AG04450 (cell line): ENCODE results near the gene USP10. TPM values are rescaled to one million over a fixed set of nuclear protein-coding genes. Genes with fewer than 3 reads are reported as not detected.

Experiments
- CTCF ChIA-PET: fragments of 300-600, 350-600 bp; formaldehyde crosslinking; extraction: SDS; loops from one replicate; lab custom pipeline; 2022; ENCODE audit warnings: antibody characterized with exemption, inconsistent platforms; lab: Charles Lee
- POLR2A ChIA-PET: fragments of 350-600 bp; formaldehyde crosslinking; extraction: SDS; loops from one replicate; lab custom pipeline; 2021; ENCODE audit warnings: antibody characterized with exemption, inconsistent platforms; lab: Yijun Ruan, JAX
- DNase-seq: peaks from one replicate; pipeline ENCODE4 v3.0.0-alpha.2; 2011; ENCODE audit warnings: low read depth, low spot score
- H3K27ac ChIP-seq: one replicate; pipeline ENCODE4 v1.5.1; 2012; ENCODE audit warnings: low read depth, low read length, control low read depth
- H3K27me3 ChIP-seq: one replicate; pipeline ENCODE4 v1.6.0; 2012; ENCODE audit warnings: low read length; ENCODE audit not compliant: control insufficient read depth, insufficient read depth
- H3K4me3 ChIP-seq: 2 replicates; pipeline ENCODE4 v1.5.1; 2011; ENCODE audit warnings: mild to moderate bottlenecking, low read depth, low read length, control low read depth
- H3K9me3 ChIP-seq: 2 replicates; pipeline ENCODE4 v1.5.1; 2012; ENCODE audit warnings: low read length; ENCODE audit not compliant: control insufficient read depth, insufficient read depth
- polyA plus RNA-seq: library from polyadenylated mRNA; depleted of rRNA; stranded (reverse); fragments of >200 nt; gene quantifications from 2 replicates; pipeline ENCODE4 v1.2.3, GENCODE V29; 2011
- TF ChIP-seq, protein P1 (sequence below): IDR thresholded peaks from 2 replicates; pipeline ENCODE4 v1.5.1; 2011; ENCODE audit warnings: low read depth, low read length, control low read depth, inconsistent platforms

USP10 gene
- polyA plus RNA-seq, 1 experiment: 54.9 TPM

DNA sequence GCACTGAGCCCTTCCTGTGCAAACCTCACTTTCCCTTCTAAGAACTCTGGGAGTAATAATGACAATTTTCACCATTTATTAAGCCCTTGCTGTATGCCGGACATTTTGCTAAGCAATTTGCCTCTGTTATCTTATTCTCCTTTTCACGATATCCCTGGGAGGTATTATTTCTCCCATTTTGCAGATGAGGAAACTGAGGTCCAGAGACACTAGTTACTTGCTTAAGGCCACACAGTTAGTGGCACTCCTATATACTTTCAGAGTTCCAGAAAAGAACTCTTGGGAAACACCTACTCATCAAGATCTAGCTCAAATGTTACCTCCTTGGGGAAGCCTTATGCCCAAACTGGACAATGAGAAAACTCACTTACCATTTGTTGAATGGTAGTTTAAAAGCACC, 4.8 kb upstream of the USP10 start:
- ChIA-PET POLR2A (no interaction called here), CTCF (interaction anchor here (4.2 kb wide), 1 partner anchor 23 kb away, joined by 20 read pairs; no protein-coding TSS in a partner anchor)
- DNase-seq: no peak
- no peak overlapping the region for H3K27ac ChIP-seq
- no peaks in the 10 kb centered on the region for H3K27me3 ChIP-seq
- TF ChIP-seq, protein P1, sequence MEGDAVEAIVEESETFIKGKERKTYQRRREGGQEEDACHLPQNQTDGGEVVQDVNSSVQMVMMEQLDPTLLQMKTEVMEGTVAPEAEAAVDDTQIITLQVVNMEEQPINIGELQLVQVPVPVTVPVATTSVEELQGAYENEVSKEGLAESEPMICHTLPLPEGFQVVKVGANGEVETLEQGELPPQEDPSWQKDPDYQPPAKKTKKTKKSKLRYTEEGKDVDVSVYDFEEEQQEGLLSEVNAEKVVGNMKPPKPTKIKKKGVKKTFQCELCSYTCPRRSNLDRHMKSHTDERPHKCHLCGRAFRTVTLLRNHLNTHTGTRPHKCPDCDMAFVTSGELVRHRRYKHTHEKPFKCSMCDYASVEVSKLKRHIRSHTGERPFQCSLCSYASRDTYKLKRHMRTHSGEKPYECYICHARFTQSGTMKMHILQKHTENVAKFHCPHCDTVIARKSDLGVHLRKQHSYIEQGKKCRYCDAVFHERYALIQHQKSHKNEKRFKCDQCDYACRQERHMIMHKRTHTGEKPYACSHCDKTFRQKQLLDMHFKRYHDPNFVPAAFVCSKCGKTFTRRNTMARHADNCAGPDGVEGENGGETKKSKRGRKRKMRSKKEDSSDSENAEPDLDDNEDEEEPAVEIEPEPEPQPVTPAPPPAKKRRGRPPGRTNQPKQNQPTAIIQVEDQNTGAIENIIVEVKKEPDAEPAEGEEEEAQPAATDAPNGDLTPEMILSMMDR: no peak
- no peaks in the 10 kb centered on the region; the same call in 1 of the 2 replicates for H3K9me3 ChIP-seq
- H3K4me3 ChIP-seq: no peak overlapping the region

DNA sequence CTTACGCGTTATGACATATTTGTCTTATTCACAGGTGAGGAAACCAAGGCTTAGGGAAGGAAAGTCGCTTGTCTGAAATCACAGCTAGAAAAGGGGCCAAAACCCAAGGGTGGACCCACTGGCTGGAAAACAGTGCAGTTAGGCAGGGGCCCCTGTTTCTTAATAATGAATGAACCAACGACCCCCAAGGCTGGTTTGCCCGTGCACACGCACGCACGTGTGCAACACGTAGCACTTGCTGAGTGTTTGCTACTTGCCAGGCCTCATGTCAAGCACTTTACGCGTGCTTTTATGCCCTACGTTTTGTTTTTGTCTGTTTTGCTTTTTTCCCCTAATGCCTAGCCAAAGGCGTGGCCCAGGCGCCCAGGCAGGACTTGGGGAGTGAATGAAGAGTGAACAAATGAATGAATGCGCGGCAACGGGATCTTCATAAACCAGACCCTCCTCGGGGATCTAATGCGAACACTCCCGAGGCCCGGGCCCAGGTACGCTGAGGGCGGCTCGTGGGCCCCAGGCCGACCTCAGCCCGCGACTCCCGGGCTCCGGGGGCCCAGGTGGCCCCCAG, 571 bp upstream of the USP10 start:
- H3K27ac ChIP-seq: no peak overlapping the region
- H3K4me3 ChIP-seq: peak overlapping the region; percentile 72
- H3K27me3 ChIP-seq: no peaks in the 10 kb centered on the region
- DNase-seq: no peak
- CTCF ChIA-PET: no interaction called here
- TF ChIP-seq, protein P1: no peak
- POLR2A ChIA-PET: no interaction called here
- no peaks in the 10 kb centered on the region for H3K9me3 ChIP-seq

DNA sequence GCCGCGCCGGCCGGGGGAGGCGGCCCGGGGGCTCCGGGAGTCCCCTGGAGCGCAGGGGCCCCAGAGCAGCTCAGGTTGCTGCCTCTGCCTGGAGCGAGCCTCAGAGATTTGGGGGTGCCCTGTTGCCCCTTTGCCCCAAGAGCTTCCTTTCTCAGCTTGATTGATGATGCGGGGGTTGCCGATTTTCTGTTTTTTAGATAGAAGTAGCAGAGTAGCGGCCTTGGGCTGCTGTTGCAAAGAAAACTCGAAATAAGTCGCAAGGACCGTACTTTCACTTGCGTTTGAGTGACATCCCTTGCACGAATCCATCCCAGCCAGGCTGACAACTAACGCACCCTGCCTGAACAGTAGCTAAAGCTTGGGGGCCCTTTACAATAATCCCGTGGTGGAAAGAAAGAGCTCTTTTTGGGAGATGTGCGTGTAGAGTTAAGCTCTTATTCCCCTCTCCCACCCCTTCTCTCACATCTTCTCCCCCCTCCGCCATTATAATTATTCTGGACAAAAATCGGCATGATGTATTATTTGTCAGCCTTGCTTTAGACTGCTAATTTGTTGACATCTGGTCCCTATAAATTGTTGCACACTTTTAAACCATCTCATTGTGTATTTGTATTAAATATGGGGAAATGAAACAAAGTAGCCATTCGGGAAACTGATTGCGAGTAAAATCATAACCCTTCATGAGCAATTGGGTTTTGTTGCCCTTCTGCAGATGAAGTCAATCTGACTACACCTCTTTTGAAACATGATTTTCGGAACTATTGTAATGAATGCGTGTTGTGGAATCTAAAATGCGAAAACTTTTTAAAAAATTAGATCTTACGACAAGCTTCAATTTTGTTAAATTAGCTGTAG, 873 bp downstream of the USP10 start:
- TF ChIP-seq, protein P1: no peak
- no peak for DNase-seq
- CTCF ChIA-PET: interaction anchor here (0.6 to 2.0 kb wide), 9 partner anchors 12 to 217 kb away, joined by 3 to 23 read pairs (median 3); no protein-coding TSS in a partner anchor
- Histone ChIP-seq H3K27me3 (no peaks in the 10 kb centered on the region), H3K4me3 (peak overlapping the region; percentile 84), H3K9me3 (no peaks in the 10 kb centered on the region), H3K27ac (no peak overlapping the region)
- POLR2A ChIA-PET: interaction anchor here (1.4 kb wide), 1 partner anchor 11 kb away, joined by 4 read pairs; no protein-coding TSS in a partner anchor

DNA sequence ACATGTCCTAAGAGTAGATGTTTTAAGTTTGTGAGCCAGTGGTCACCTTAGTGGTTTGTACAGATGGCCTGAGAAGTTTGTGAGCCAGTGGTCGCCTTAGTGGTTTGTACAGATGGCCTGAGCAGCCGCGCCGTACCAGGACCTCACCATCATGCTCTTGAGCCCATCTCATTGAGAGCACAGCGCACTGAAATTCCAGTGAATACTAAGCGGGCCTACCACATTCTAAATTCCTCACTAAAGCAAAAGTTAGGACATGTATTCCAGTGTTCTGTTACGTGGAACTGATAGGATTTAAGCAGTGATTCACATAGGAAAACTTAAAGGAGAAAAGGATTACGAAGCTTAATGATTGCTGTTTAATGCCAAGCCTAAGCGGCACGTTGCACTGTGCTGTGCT, 3.9 kb downstream of the USP10 start:
- ChIA-PET POLR2A (no interaction called here), CTCF (interaction anchor here (0.9 to 2.0 kb wide), 4 partner anchors 21 to 81 kb away, joined by 3 to 14 read pairs (median 4); no protein-coding TSS in a partner anchor)
- H3K27me3 ChIP-seq: no peaks in the 10 kb centered on the region
- no peak overlapping the region for H3K4me3 ChIP-seq
- TF ChIP-seq, protein P1: no peak
- H3K9me3 ChIP-seq: no peaks in the 10 kb centered on the region
- no peak overlapping the region for H3K27ac ChIP-seq
- DNase-seq: no peak

DNA sequence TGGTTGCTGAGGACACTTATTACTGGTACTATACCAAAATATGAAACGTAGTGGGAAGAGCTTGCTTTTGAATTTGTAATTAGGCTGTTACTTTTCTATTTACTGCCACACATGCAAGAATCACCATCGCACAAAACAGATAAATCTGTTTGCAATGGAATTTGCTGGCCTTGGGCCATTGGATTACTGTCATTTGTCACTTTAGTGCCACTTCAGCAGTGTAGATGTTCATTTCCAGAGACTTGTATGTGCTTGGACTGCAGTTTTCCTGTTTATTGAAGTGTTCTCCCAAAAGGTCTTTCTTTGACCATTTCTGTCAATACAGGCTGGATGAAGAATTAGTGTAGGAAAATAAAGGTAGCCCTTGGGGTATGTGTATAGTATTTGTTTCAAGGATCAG, 4.5 kb downstream of the USP10 start:
- CTCF ChIA-PET: interaction anchor here (1.3 to 2.0 kb wide), 2 partner anchors 22 to 33 kb away, joined by 4 to 14 read pairs; no protein-coding TSS in a partner anchor
- Histone ChIP-seq H3K9me3 (no peaks in the 10 kb centered on the region), H3K4me3 (no peak overlapping the region), H3K27ac (no peak overlapping the region), H3K27me3 (no peaks in the 10 kb centered on the region)
- POLR2A ChIA-PET: no interaction called here
- no peak for DNase-seq
- TF ChIP-seq, protein P1: no peak
